GM18499 (cell line): ENCODE results near the gene CARS1.

Source experiments
- ATAC-seq: cut with Tn5 transposase; IDR thresholded peaks from one replicate; pipeline ENCODE4 v1.9.1; 2021; ENCODE audit warnings: moderate number of reproducible peaks; ENCODE audit not compliant: insufficient read depth, unreplicated experiment

CARS1 gene

GRCh38 chr11:2968341-2968900, 88.8 kb downstream of the CARS1 start:
- ATAC-seq, result no peak

GRCh38 chr11:2964782-2965181, 92.4 kb downstream of the CARS1 start:
- no peak for ATAC-seq

- ATAC-seq, result no peak
Measured at GRCh38 chr11:2963761-2964160, 93.5 kb downstream of the CARS1 start.

GRCh38 chr11:2963112-2963754, 94.0 kb downstream of the CARS1 start:
- ATAC-seq, result no peak

GRCh38 chr11:2961080-2961479, 96.1 kb downstream of the CARS1 start:
- no peak for ATAC-seq

- no peak for ATAC-seq
Measured at GRCh38 chr11:2960139-2960538, 97.1 kb downstream of the CARS1 start.

GRCh38 chr11:2958251-2958650, 99.0 kb downstream of the CARS1 start:
- no peak for ATAC-seq

GRCh38 chr11:2955906-2956476, 101.2 kb downstream of the CARS1 start:
- ATAC-seq, result no peak

- ATAC-seq, result no peak
Measured at GRCh38 chr11:2954263-2954662, 103.0 kb downstream of the CARS1 start.

- no peak for ATAC-seq
Measured at GRCh38 chr11:2952290-2952689, 104.9 kb downstream of the CARS1 start.

- no peak for ATAC-seq
Measured at GRCh38 chr11:2951231-2952110, 105.8 kb downstream of the CARS1 start.
